Loucy (cell line): Measurements from ENCODE around the gene PTPN9.
"Not testable (repeated sequence)": the region's sequence is repeated elsewhere in the genome, so short reads cannot be mapped to it uniquely, and the experiment has no call there.

Experiments
- H2AFZ ChIP-seq: fragments of 200-600 bp; sonication (generic); 2 replicates; pipeline ENCODE4 v1.6.0; 2016; ENCODE audit warnings: antibody characterized with exemption, mild to moderate bottlenecking, low read length, moderate library complexity
- H3F3A ChIP-seq: fragments of 200-600 bp; 2 replicates; pipeline ENCODE4 v1.6.0; 2016; ENCODE audit warnings: antibody characterized with exemption, low read depth, mild to moderate bottlenecking
- H3K27me3 ChIP-seq: fragments of 200-600 bp; sonication (generic); 2 replicates; pipeline ENCODE4 v1.6.1; 2014; ENCODE audit warnings: low read length, mild to moderate bottlenecking; ENCODE audit not compliant: insufficient read depth, poor library complexity, severe bottlenecking
- H3K36me3 ChIP-seq: fragments of 200-600 bp; sonication (generic); 2 replicates; pipeline ENCODE4 v1.6.1; 2016; ENCODE audit warnings: low read length; ENCODE audit not compliant: insufficient read depth
- H3K4me1 ChIP-seq: fragments of 200-600 bp; sonication (generic); 2 replicates; pipeline ENCODE4 v1.5.1; 2014; ENCODE audit warnings: low read length, mild to moderate bottlenecking; ENCODE audit not compliant: insufficient read depth, poor library complexity, severe bottlenecking
- H3K4me2 ChIP-seq: fragments of 200-600 bp; sonication (generic); 2 replicates; pipeline ENCODE4 v1.6.0; 2014; ENCODE audit warnings: antibody characterized with exemption, low read length, low read depth, mild to moderate bottlenecking; ENCODE audit not compliant: poor library complexity, severe bottlenecking
- H3K4me3 ChIP-seq: fragments of 200-600 bp; sonication (generic); 2 replicates; pipeline ENCODE4 v1.5.1; 2014; ENCODE audit warnings: low read length, mild to moderate bottlenecking, mixed read lengths; ENCODE audit not compliant: poor library complexity, severe bottlenecking
- H3K79me2 ChIP-seq: fragments of 200-600 bp; sonication (generic); 2 replicates; pipeline ENCODE4 v1.6.1; 2014; ENCODE audit warnings: low read length; ENCODE audit not compliant: insufficient read depth
- H3K9ac ChIP-seq: fragments of 200-600 bp; sonication (generic); 2 replicates; pipeline ENCODE4 v1.6.0; 2014; ENCODE audit warnings: mild to moderate bottlenecking, low read depth, low read length, moderate library complexity; ENCODE audit not compliant: poor library complexity, severe bottlenecking
- H3K9me2 ChIP-seq: fragments of 200-600 bp; sonication (generic); replicated peaks from 2 replicates; pipeline ENCODE4 v1.6.1; 2016; ENCODE audit warnings: low read depth, low read length, mixed read lengths
- H3K9me3 ChIP-seq: fragments of 200-600 bp; sonication (generic); 2 replicates; pipeline ENCODE4 v1.6.1; 2014; ENCODE audit warnings: mild to moderate bottlenecking, antibody characterized with exemption, low read length, low read depth; ENCODE audit not compliant: insufficient read depth
- H4K20me1 ChIP-seq: fragments of 200-600 bp; sonication (generic); 2 replicates; pipeline ENCODE4 v1.6.0; 2014; ENCODE audit warnings: antibody characterized with exemption, low read length, mild to moderate bottlenecking; ENCODE audit not compliant: insufficient read depth, poor library complexity, severe bottlenecking
- EZH2phosphoT487 ChIP-seq: fragments of 200-600 bp; IDR thresholded peaks from 2 replicates; pipeline ENCODE4 v1.6.1; 2018; ENCODE audit warnings: antibody characterized with exemption, mild to moderate bottlenecking, moderate library complexity, borderline replicate concordance
- TF ChIP-seq, protein P1 (sequence below): fragments of 200-600 bp; sonication (generic); conservative IDR thresholded peaks from 2 replicates; pipeline ENCODE4 v1.5.1; 2014; ENCODE audit warnings: mild to moderate bottlenecking, antibody characterized with exemption, low read length

The PTPN9 gene

GRCh38 chr15:75531041-75531450 is 48.1 kb downstream of the PTPN9 start:
- H2AFZ ChIP-seq = no peak overlapping the region
- H3K9me2 ChIP-seq = no peaks in the 10 kb centered on the region
- H3K9me3 ChIP-seq = no peaks in the 10 kb centered on the region
- TF ChIP-seq, protein P1, sequence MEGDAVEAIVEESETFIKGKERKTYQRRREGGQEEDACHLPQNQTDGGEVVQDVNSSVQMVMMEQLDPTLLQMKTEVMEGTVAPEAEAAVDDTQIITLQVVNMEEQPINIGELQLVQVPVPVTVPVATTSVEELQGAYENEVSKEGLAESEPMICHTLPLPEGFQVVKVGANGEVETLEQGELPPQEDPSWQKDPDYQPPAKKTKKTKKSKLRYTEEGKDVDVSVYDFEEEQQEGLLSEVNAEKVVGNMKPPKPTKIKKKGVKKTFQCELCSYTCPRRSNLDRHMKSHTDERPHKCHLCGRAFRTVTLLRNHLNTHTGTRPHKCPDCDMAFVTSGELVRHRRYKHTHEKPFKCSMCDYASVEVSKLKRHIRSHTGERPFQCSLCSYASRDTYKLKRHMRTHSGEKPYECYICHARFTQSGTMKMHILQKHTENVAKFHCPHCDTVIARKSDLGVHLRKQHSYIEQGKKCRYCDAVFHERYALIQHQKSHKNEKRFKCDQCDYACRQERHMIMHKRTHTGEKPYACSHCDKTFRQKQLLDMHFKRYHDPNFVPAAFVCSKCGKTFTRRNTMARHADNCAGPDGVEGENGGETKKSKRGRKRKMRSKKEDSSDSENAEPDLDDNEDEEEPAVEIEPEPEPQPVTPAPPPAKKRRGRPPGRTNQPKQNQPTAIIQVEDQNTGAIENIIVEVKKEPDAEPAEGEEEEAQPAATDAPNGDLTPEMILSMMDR = no peak
- no peak for TF ChIP-seq EZH2phosphoT487
- H3K4me3 ChIP-seq = no peak overlapping the region
- no peak overlapping the region for H3K9ac ChIP-seq
- peaks cover 38% of the 10 kb centered on the region for H3K79me2 ChIP-seq
- no peak overlapping the region for H3K4me2 ChIP-seq
- peaks cover 13% of the 10 kb centered on the region; the same call in 1 of the 2 replicates for H3K36me3 ChIP-seq
- H4K20me1 ChIP-seq = no peaks in the 10 kb centered on the region
- H3K27me3 ChIP-seq = no peaks in the 10 kb centered on the region
- H3F3A ChIP-seq = no peaks in the 10 kb centered on the region
- no peaks in the 10 kb centered on the region for H3K4me1 ChIP-seq

DNA sequence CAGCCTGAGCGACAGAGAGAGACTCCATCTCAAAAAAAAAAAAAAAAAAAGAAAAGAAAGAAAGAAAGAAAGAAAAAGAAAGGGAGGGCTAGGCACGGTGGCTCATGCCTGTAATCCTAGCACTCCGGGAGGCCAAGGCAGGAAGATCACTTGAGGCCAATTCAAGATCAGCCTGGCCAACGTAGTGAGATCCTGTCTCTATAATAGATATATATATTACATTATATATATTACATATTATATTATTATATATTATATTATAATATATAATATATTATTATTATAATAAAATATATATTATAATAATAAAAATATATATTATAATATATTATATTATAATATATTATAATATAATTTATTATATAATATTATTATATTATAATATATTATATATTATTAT is 48.9 kb downstream of the PTPN9 start:
- no peaks in the 10 kb centered on the region for H3K9me3 ChIP-seq
- H3K79me2 ChIP-seq = peaks cover 32% of the 10 kb centered on the region
- no peak overlapping the region for H2AFZ ChIP-seq
- no peaks in the 10 kb centered on the region for H4K20me1 ChIP-seq
- no peak overlapping the region for H3K9ac ChIP-seq
- no peaks in the 10 kb centered on the region for H3K27me3 ChIP-seq
- H3K4me2 ChIP-seq = no peak overlapping the region
- TF ChIP-seq EZH2phosphoT487 = no peak
- TF ChIP-seq, protein P1 = no peak
- H3F3A ChIP-seq = no peaks in the 10 kb centered on the region
- H3K9me2 ChIP-seq = no peaks in the 10 kb centered on the region
- no peaks in the 10 kb centered on the region for H3K4me1 ChIP-seq
- no peak overlapping the region for H3K4me3 ChIP-seq
- H3K36me3 ChIP-seq = peaks cover 15% of the 10 kb centered on the region; the same call in 1 of the 2 replicates

DNA sequence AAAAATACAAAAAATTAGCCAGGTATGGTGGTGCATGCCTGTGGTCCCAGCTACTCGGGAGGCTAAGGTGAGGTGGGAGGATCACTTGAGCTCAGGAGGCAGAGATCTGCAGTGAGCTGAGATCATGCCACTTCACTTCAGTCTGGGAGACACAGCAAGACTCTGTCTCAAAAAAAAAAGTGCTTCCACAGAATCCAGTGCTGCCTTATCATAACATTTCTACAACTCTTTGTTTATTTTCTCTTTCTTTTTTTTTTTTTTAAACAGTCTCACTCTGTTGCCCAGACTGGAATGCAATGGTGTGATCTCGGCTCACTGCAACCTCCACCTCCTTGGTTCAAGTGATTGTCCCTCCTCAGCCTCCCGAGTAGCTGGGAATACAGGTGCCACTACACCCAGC is 53.4 kb downstream of the PTPN9 start:
- not testable (repeated sequence) for H3K27me3 ChIP-seq, H3K9ac ChIP-seq, H3K9me2 ChIP-seq, H3K4me3 ChIP-seq, H3K4me1 ChIP-seq, H3K4me2 ChIP-seq, H3K9me3 ChIP-seq, H3F3A ChIP-seq, H2AFZ ChIP-seq, H4K20me1 ChIP-seq
- Histone ChIP-seq H3K79me2 (peaks cover 12% of the 10 kb centered on the region), H3K36me3 (peaks cover 48% of the 10 kb centered on the region; the same call in 1 of the 2 replicates)

DNA sequence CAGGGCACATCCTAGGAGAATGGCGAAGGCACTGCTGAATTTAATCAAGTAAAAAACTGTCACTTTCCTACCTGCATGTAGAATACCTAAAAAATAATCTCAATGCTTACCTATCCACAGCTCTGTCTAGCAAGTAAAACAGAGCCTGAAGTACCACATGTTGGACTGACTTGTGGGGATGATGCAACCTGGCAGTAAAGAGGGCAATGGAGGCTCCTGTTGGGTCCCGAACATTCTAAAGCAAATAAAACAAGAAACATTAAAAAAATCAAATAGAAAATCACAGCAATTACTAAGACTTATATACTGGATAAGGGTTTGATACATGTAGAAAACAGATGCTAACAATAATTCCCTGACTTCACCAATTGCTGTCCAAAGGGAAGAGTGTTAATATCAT is 56.1 kb downstream of the PTPN9 start:
- no peak for TF ChIP-seq EZH2phosphoT487
- TF ChIP-seq, protein P1 = no peak
- H3K36me3 ChIP-seq = peaks cover 62% of the 10 kb centered on the region

More for the DNA sequence above, 56.1 kb downstream of the PTPN9 start:
- H2AFZ ChIP-seq = no peak overlapping the region
- H4K20me1 ChIP-seq = no peaks in the 10 kb centered on the region
- no peaks in the 10 kb centered on the region for H3K79me2 ChIP-seq
- H3K9ac ChIP-seq = no peak overlapping the region
- H3K4me2 ChIP-seq = no peak overlapping the region
- no peaks in the 10 kb centered on the region for H3K9me2 ChIP-seq
- no peaks in the 10 kb centered on the region for H3K9me3 ChIP-seq
- no peaks in the 10 kb centered on the region for H3K27me3 ChIP-seq
- H3K4me3 ChIP-seq = no peak overlapping the region
- no peaks in the 10 kb centered on the region for H3K4me1 ChIP-seq
- no peaks in the 10 kb centered on the region for H3F3A ChIP-seq
